ENCODE measurements around the gene AHCYL1. TPM values are rescaled to one million over a fixed set of nuclear protein-coding genes. Genes with fewer than 3 reads are reported as not detected.

Gene AHCYL1
- total and polyA plus RNA-seq, 10 of the 15 experiments (the other 5 are each of a cell fraction or from before 2014, with no cell fraction given), result 24.7 to 73.6 (median 46.8) TPM

- no peak for TF ChIP-seq SMC3 (IDR thresholded peaks at IDR 0.05; ENCODE audit: borderline replicate concordance, low read length)
- TF ChIP-seq NBN (IDR thresholded peaks at IDR 0.05), result peak; percentile 43
- no peak for TF ChIP-seq IRF4 (IDR thresholded peaks at IDR 0.05; ENCODE audit: low read depth, low read length)
- TF ChIP-seq LARP7 (IDR thresholded peaks at IDR 0.05), result peak; percentile 73; the same call in 1 of the 2 replicates
- no peak for TF ChIP-seq ZNF24 (IDR thresholded peaks at IDR 0.05)
- TF ChIP-seq HCFC1 (IDR thresholded peaks at IDR 0.05; ENCODE audit: low read length), result peak; percentile 96
- no peak for TF ChIP-seq YBX1 (IDR thresholded peaks at IDR 0.05)
- peak; percentile 100 for TF ChIP-seq YY1 (IDR thresholded peaks at IDR 0.05; ENCODE audit: low read depth, low read length)
- no peak for TF ChIP-seq SUPT20H (IDR thresholded peaks at IDR 0.05; ENCODE audit: borderline replicate concordance, control insufficient read depth, low read depth, low read length)
- peak; percentile 69 for TF ChIP-seq NR2F1 (conservative IDR thresholded peaks at IDR 0.05)
- TF ChIP-seq HSF1 (IDR thresholded peaks at IDR 0.05; ENCODE audit: low read depth, low read length), result peak; percentile 74; the same call in 1 of the 2 replicates
- peak in 1 of 2 experiments; percentile 32; a peak in 1 of 4 replicates for TF ChIP-seq ETV6 (conservative IDR thresholded peaks at IDR 0.05 in 1 of 2, IDR thresholded peaks at IDR 0.05 in 1 of 2; ENCODE audit: borderline replicate concordance in 1 of 2, low read depth in 1 of 2)
- peak; percentile 65; the same call in 1 of the 2 replicates for TF ChIP-seq TCF12 (IDR thresholded peaks at IDR 0.05; ENCODE audit: low read depth, low read length)
- peak; percentile 87 for TF ChIP-seq TAF1 (IDR thresholded peaks at IDR 0.05; ENCODE audit: borderline replicate concordance, low read depth, low read length)
- TF ChIP-seq CREB1 (IDR thresholded peaks at IDR 0.05; ENCODE audit: low read depth), result peak; percentile 70
- TF ChIP-seq ZSCAN29 (IDR thresholded peaks at IDR 0.05), result no peak
- no peak for TF ChIP-seq BCL11A (IDR thresholded peaks at IDR 0.05; ENCODE audit: low read depth, low read length)
- TF ChIP-seq SIX5 (IDR thresholded peaks at IDR 0.05; ENCODE audit: low read depth, low read length, severe bottlenecking), result peak; percentile 95
- TF ChIP-seq ZZZ3 (IDR thresholded peaks at IDR 0.05; ENCODE audit: control insufficient read depth, insufficient read length, low read depth), result no peak
- 0 out of 2 replicates have a peak, but pooled peaks have one; percentile 9 for TF ChIP-seq HDGF (IDR thresholded peaks at IDR 0.05)
- no peak for TF ChIP-seq ZBTB33 (IDR thresholded peaks at IDR 0.05)
- TF ChIP-seq RELB (IDR thresholded peaks at IDR 0.05; ENCODE audit: low read depth), result peak; percentile 19; the same call in 1 of the 2 replicates
- no peak for TF ChIP-seq SREBF2 (IDR thresholded peaks at IDR 0.05; ENCODE audit: low read length)
- peak; percentile 56 for TF ChIP-seq RUNX3 (IDR thresholded peaks at IDR 0.05; ENCODE audit: low read length)
- peak; percentile 95 for TF ChIP-seq RELA (IDR thresholded peaks at IDR 0.05; ENCODE audit: borderline replicate concordance, partially characterized antibody)
- peak; percentile 72; the same call in 1 of the 2 replicates for TF ChIP-seq GATAD2B (conservative IDR thresholded peaks at IDR 0.05; ENCODE audit: low read depth)
- TF ChIP-seq EGR1 (IDR thresholded peaks at IDR 0.05; ENCODE audit: borderline replicate concordance in 1 of 2, low read depth in 2 of 2, low read length in 2 of 2), result 0 out of 3 replicates have a peak, but pooled peaks of 1 of the 2 experiments have one; percentile 28
- no peak for TF ChIP-seq FOS (IDR thresholded peaks at IDR 0.05; ENCODE audit: borderline replicate concordance, extremely low read depth, insufficient read length)
Measured at GRCh38 chr1:110034451-110035235, 50.1 kb downstream of the AHCYL1 start, which contains the start of gene STRIP1 (continued).

Measured in GM12878 (cell line).